ENCODE results near the gene APEX1.

Gene APEX1

DNA sequence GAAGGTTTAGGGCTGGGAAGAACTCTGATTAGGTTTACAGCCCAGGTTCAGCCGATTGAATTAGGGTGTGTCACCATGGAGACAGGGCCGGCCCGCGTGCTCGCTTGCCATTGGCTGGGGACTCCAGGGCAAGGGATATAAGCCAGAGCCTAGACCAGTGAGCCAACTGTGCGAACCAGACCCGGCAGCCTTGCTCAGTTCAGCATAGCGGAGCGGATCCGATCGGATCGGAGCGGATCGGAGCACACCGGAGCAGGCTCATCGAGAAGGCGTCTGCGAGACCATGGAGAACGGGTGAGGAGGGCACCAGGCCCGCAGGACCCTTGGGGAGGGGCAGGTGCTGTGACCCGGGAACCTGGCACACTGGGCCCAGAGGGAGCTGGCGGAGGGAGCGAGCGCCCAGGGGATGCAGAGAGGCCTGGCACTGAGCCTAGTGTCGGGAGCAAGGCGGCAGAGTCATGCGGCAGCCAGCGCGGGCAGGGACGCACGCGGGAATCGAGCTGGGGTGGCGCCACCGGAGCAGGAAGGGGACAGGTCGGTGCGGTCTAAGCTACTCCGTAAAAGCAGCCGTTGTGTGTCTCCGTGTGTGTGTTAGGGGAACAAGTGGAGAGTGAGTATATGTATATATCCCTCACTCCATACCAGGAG is 14.3 kb downstream of the APEX1 start, which contains the start of gene PNP:
Gene PNP, plus strand, starts transcription at position 165 of the 648 bp plus-strand sequence. Its CDS starts 119 bp downstream, at position 284.
- H3K27ac ChIP-seq (ENCODE audit: low read length), result peak within 1 kb of the TSS; percentile 82
- H3K36me3 ChIP-seq (ENCODE audit: insufficient read depth, low read length), result peaks cover 29% of the 10 kb centered on the region
- TF ChIP-seq CTCF (IDR thresholded peaks at IDR 0.05; ENCODE audit: borderline replicate concordance, extremely low read depth, low read length, poor library complexity, severe bottlenecking) (no peak), EZH2 (IDR thresholded peaks at IDR 0.05; ENCODE audit: borderline replicate concordance, low read depth, low read length, severe bottlenecking) (no peak)
- peaks cover 34% of the 10 kb centered on the region for H3K4me1 ChIP-seq (ENCODE audit: insufficient read depth, low read length)
- peak within 1 kb of the TSS; percentile 60 to 73 for H3K4me3 ChIP-seq (ENCODE audit: low read depth in 1 of 2, low read length in 2 of 2)
- H2AFZ ChIP-seq (ENCODE audit: low read depth, low read length), result peak within 1 kb of the TSS; percentile 79
- no peaks in the 10 kb centered on the region for H3K9me3 ChIP-seq (ENCODE audit: insufficient read depth, low read length, severe bottlenecking)
- peak; percentile 93 for ATAC-seq (ENCODE audit: insufficient read depth, low read depth)
- H3K9ac ChIP-seq (ENCODE audit: low read depth, low read length), result peak within 1 kb of the TSS; percentile 71
- peaks cover 13% of the 10 kb centered on the region; the same call in 1 of the 2 replicates for H4K20me1 ChIP-seq (ENCODE audit: insufficient read depth, low read length)
- DNase-seq, result peak; percentile 90
- peak within 1 kb of the TSS; percentile 83 for H3K4me2 ChIP-seq (ENCODE audit: insufficient read depth, low read length)
- no peaks in the 10 kb centered on the region for H3K27me3 ChIP-seq (ENCODE audit: insufficient read depth, low read length, poor library complexity)
- H3K79me2 ChIP-seq (ENCODE audit: insufficient read depth, low read length), result peaks cover 41% of the 10 kb centered on the region

GRCh38 chr14:20469890-20470602 is 15.0 kb downstream of the APEX1 start:
- Histone ChIP-seq H3K9ac (ENCODE audit: low read depth, low read length) (peak overlapping the region; percentile 71), H3K9me3 (ENCODE audit: insufficient read depth, low read length, severe bottlenecking) (no peaks in the 10 kb centered on the region), H3K4me2 (ENCODE audit: insufficient read depth, low read length) (peak overlapping the region; percentile 83), H2AFZ (ENCODE audit: low read depth, low read length) (peak overlapping the region; percentile 79), H3K4me3 (ENCODE audit: low read depth in 1 of 2, low read length in 2 of 2) (peak overlapping the region; percentile 60 to 73), H3K4me1 (ENCODE audit: insufficient read depth, low read length) (peaks cover 34% of the 10 kb centered on the region), H3K27me3 (ENCODE audit: insufficient read depth, low read length, poor library complexity) (no peaks in the 10 kb centered on the region), H3K27ac (ENCODE audit: low read length) (peak overlapping the region; percentile 82), H4K20me1 (ENCODE audit: insufficient read depth, low read length) (peaks cover 18% of the 10 kb centered on the region; the same call in 1 of the 2 replicates), H3K79me2 (ENCODE audit: insufficient read depth, low read length) (peaks cover 42% of the 10 kb centered on the region), H3K36me3 (ENCODE audit: insufficient read depth, low read length) (peaks cover 36% of the 10 kb centered on the region)
- ATAC-seq (ENCODE audit: insufficient read depth, low read depth) (peak; percentile 44), DNase-seq (peak; percentile 52)
- TF ChIP-seq CTCF (IDR thresholded peaks at IDR 0.05; ENCODE audit: borderline replicate concordance, extremely low read depth, low read length, poor library complexity, severe bottlenecking) (no peak), EZH2 (IDR thresholded peaks at IDR 0.05; ENCODE audit: borderline replicate concordance, low read depth, low read length, severe bottlenecking) (no peak)

GRCh38 chr14:20470603-20470901 is 15.5 kb downstream of the APEX1 start:
- Histone ChIP-seq H3K4me1 (ENCODE audit: insufficient read depth, low read length) (peaks cover 34% of the 10 kb centered on the region), H3K4me2 (ENCODE audit: insufficient read depth, low read length) (peak overlapping the region; percentile 83), H3K9me3 (ENCODE audit: insufficient read depth, low read length, severe bottlenecking) (no peaks in the 10 kb centered on the region), H3K36me3 (ENCODE audit: insufficient read depth, low read length) (peaks cover 41% of the 10 kb centered on the region), H3K27me3 (ENCODE audit: insufficient read depth, low read length, poor library complexity) (no peaks in the 10 kb centered on the region), H3K79me2 (ENCODE audit: insufficient read depth, low read length) (peaks cover 43% of the 10 kb centered on the region), H2AFZ (ENCODE audit: low read depth, low read length) (peak overlapping the region; percentile 79), H3K27ac (ENCODE audit: low read length) (peak overlapping the region; percentile 82), H3K4me3 (ENCODE audit: low read depth in 1 of 2, low read length in 2 of 2) (peak overlapping the region; percentile 60 to 73; a peak in 3 of 4 replicates), H4K20me1 (ENCODE audit: insufficient read depth, low read length) (peaks cover 19% of the 10 kb centered on the region; the same call in 1 of the 2 replicates), H3K9ac (ENCODE audit: low read depth, low read length) (peak overlapping the region; percentile 71)
- ATAC-seq (ENCODE audit: insufficient read depth, low read depth), result peak; percentile 4; the same call in 1 of the 3 replicates
- TF ChIP-seq CTCF (IDR thresholded peaks at IDR 0.05; ENCODE audit: borderline replicate concordance, extremely low read depth, low read length, poor library complexity, severe bottlenecking), result no peak
- no peak for TF ChIP-seq EZH2 (IDR thresholded peaks at IDR 0.05; ENCODE audit: borderline replicate concordance, low read depth, low read length, severe bottlenecking)
- peak; percentile 22 for DNase-seq
